SKM-1 (cell line): ENCODE measurements around the gene EHD3.

Experiments used
- DNase-seq: peaks from one replicate; lab custom pipeline; 2025; ENCODE audit not compliant: unreplicated experiment; lab: John Stamatoyannopoulos, UW

EHD3 gene

GRCh38 chr2:31254237-31255203 lies 20.6 kb downstream of the EHD3 start:
- DNase-seq, result no peak

GRCh38 chr2:31255911-31256571 lies 22.1 kb downstream of the EHD3 start:
- DNase-seq, result no peak

GRCh38 chr2:31256611-31257382 lies 22.8 kb downstream of the EHD3 start:
- DNase-seq, result no peak

GRCh38 chr2:31258351-31258750 lies 24.4 kb downstream of the EHD3 start:
- no peak for DNase-seq

GRCh38 chr2:31259075-31259474 lies 25.1 kb downstream of the EHD3 start:
- no peak for DNase-seq

GRCh38 chr2:31260870-31261269 lies 26.9 kb downstream of the EHD3 start:
- DNase-seq, result no peak

- DNase-seq, result no peak
These were observed 29.8 kb downstream of the EHD3 start for GRCh38 chr2:31263636-31264190.

GRCh38 chr2:31265234-31265633 lies 31.3 kb downstream of the EHD3 start:
- DNase-seq, result no peak

GRCh38 chr2:31266804-31267203 lies 32.9 kb downstream of the EHD3 start:
- DNase-seq, result no peak

GRCh38 chr2:31267437-31268120 lies 33.6 kb downstream of the EHD3 start:
- no peak for DNase-seq

- no peak for DNase-seq
These were observed 34.4 kb downstream of the EHD3 start for GRCh38 chr2:31268344-31268743.

- DNase-seq, result no peak
These were observed 35.1 kb downstream of the EHD3 start for GRCh38 chr2:31269087-31269486.

- no peak for DNase-seq
These were observed 36.2 kb downstream of the EHD3 start for GRCh38 chr2:31270131-31270530.

GRCh38 chr2:31270822-31271231 lies 36.9 kb downstream of the EHD3 start:
- DNase-seq, result no peak

GRCh38 chr2:31271851-31272267 lies 37.9 kb downstream of the EHD3 start:
- no peak for DNase-seq

GRCh38 chr2:31274401-31275075 lies 40.6 kb downstream of the EHD3 start:
- DNase-seq, result no peak

- DNase-seq, result no peak
These were observed 42.0 kb downstream of the EHD3 start for GRCh38 chr2:31275976-31276375.

- no peak for DNase-seq
These were observed 43.7 kb downstream of the EHD3 start for GRCh38 chr2:31277621-31278020.

GRCh38 chr2:31282634-31283033 lies 48.7 kb downstream of the EHD3 start:
- no peak for DNase-seq
